H1 (cell line): ENCODE measurements around the gene RAP1GAP. TPM values are rescaled to one million over a fixed set of nuclear protein-coding genes. Genes with fewer than 3 reads are reported as not detected.

Experiments
- CTCF ChIA-PET: fragments of 300-600 bp; sonication (Branson Sonifier 250); formaldehyde crosslinking; loops from one replicate; lab custom pipeline; 2021; ENCODE audit not compliant: partially characterized antibody; lab: Charles Lee
- POLR2A ChIA-PET: fragments of 300-600 bp; sonication (Branson Sonifier 250); formaldehyde crosslinking; loops from one replicate; lab custom pipeline; 2021; ENCODE audit warnings: inconsistent platforms; ENCODE audit not compliant: partially characterized antibody; lab: Charles Lee
- DNase-seq, 2 experiments: peaks; one replicate each; pipeline versions ENCODE4 v3.0.0 to v3.0.0-alpha.2; 2010 to 2022; ENCODE audit warnings: low spot score in 2 of 2, low read depth in 1 of 2, mixed read lengths in 1 of 2
- FAIRE-seq: peaks from 2 replicates; lab custom pipeline; 2011; peaks lifted over from hg19 to GRCh38; lab: Jason Lieb, UNC
- H2AFZ ChIP-seq: 2 replicates; pipeline ENCODE4 v1.8.1; 2012; ENCODE audit warnings: low read length, inconsistent platforms
- H2AK5ac ChIP-seq: 2 replicates; pipeline ENCODE4 v1.6.1; 2013; ENCODE audit warnings: low read depth, low read length
- H2BK120ac ChIP-seq: replicated peaks from 2 replicates; pipeline ENCODE3; 2013; ENCODE audit warnings: low read depth, low read length, inconsistent platforms
- H2BK12ac ChIP-seq: 2 replicates; pipeline ENCODE4 v1.6.1; 2013; ENCODE audit warnings: low read depth, low read length
- H2BK15ac ChIP-seq: 2 replicates; pipeline ENCODE4 v1.6.1; 2013; ENCODE audit warnings: low read length
- H2BK20ac ChIP-seq: 2 replicates; pipeline ENCODE4 v1.6.1; 2013; ENCODE audit warnings: low read length
- H2BK5ac ChIP-seq: 2 replicates; pipeline ENCODE4 v1.6.1; 2013; ENCODE audit warnings: low read depth, low read length
- H3K14ac ChIP-seq: 2 replicates; pipeline ENCODE4 v1.6.1; 2013; ENCODE audit warnings: inconsistent platforms; ENCODE audit not compliant: insufficient read length
- H3K18ac ChIP-seq: 2 replicates; pipeline ENCODE4 v1.6.1; 2013; ENCODE audit warnings: low read length; ENCODE audit errors: extremely low read depth
- H3K23ac ChIP-seq: 2 replicates; pipeline ENCODE4 v1.6.1; 2013; ENCODE audit warnings: inconsistent platforms; ENCODE audit not compliant: insufficient read length
- H3K23me2 ChIP-seq: 2 replicates; pipeline ENCODE4 v1.6.1; 2013; ENCODE audit warnings: low read depth, low read length
- H3K27ac ChIP-seq: 2 replicates; pipeline ENCODE4 v1.6.1; 2011; ENCODE audit warnings: low read depth, low read length, inconsistent platforms
- H3K27me3 ChIP-seq, 4 experiments: replicated peaks in 1 of 4; 1 replicate in 1 of 4; 2 replicates in 3 of 4; pipeline versions ENCODE4 v1.6.1 to v1.8.1; 2011 to 2013; ENCODE audit warnings: low read length in 3 of 4, mild to moderate bottlenecking in 3 of 4, inconsistent platforms in 2 of 4, mixed read lengths in 2 of 4, moderate library complexity in 1 of 4; ENCODE audit not compliant: control insufficient read depth in 3 of 4, insufficient read depth in 3 of 4; ENCODE audit errors: extremely low read depth in 1 of 4
- H3K36me3 ChIP-seq, 4 experiments: 2 replicates each; pipeline versions ENCODE4 v1.6.1 to v1.8.1; 2011 to 2013; ENCODE audit warnings: mild to moderate bottlenecking in 4 of 4, low read length in 3 of 4, moderate library complexity in 2 of 4, control low read depth in 1 of 4, inconsistent platforms in 1 of 4; ENCODE audit not compliant: insufficient read depth in 4 of 4, control insufficient read depth in 2 of 4
- H3K4ac ChIP-seq: replicated peaks from 2 replicates; pipeline ENCODE3; 2013; ENCODE audit warnings: low read length, low read depth, mixed read lengths, inconsistent platforms; ENCODE audit not compliant: insufficient read length
- H3K4me1 ChIP-seq, 4 experiments: replicated peaks in 1 of 4; 1 replicate in 1 of 4; 2 replicates in 3 of 4; pipeline versions ENCODE4 v1.6.1 to v1.8.1; 2011 to 2013; ENCODE audit warnings: low read length in 3 of 4, inconsistent platforms in 2 of 4, mixed read lengths in 1 of 4; ENCODE audit not compliant: insufficient read depth in 4 of 4, control insufficient read depth in 3 of 4
- H3K4me2 ChIP-seq, 2 experiments: 2 replicates each; pipeline versions ENCODE4 v1.6.1 to v1.8.1; 2011 to 2013; ENCODE audit warnings: low read depth in 2 of 2, low read length in 2 of 2, control low read depth in 1 of 2, inconsistent platforms in 1 of 2, mild to moderate bottlenecking in 1 of 2; ENCODE audit not compliant: insufficient read depth in 1 of 2
- H3K4me3 ChIP-seq, 4 experiments: fragments of 200-600, 300-600 bp in 1 of 4; sonication (generic), shearing (Covaris generic), sonication (Bioruptor Twin) in 1 of 4; 2 replicates each; pipeline versions ENCODE4 v1.5.1 to v1.8.1; 2011 to 2016; ENCODE audit warnings: low read length in 4 of 4, low read depth in 3 of 4, control low read depth in 2 of 4, inconsistent platforms in 2 of 4, mild to moderate bottlenecking in 2 of 4, mixed read lengths in 1 of 4, moderate library complexity in 1 of 4; ENCODE audit not compliant: insufficient read depth in 2 of 4; ENCODE audit errors: extremely low read depth in 1 of 4
- H3K56ac ChIP-seq: replicated peaks from 2 replicates; pipeline ENCODE3; 2013; ENCODE audit warnings: low read depth, mild to moderate bottlenecking, mixed read lengths, low read length, inconsistent platforms; ENCODE audit not compliant: insufficient read length
- H3K79me1 ChIP-seq: 2 replicates; pipeline ENCODE4 v1.6.1; 2013; ENCODE audit warnings: low read depth, low read length, control low read depth
- H3K79me2 ChIP-seq, 2 experiments: 2 replicates each; pipeline versions ENCODE4 v1.6.1 to v1.8.1; 2012 to 2013; ENCODE audit warnings: low read length in 2 of 2, mild to moderate bottlenecking in 2 of 2, inconsistent platforms in 1 of 2; ENCODE audit not compliant: insufficient read depth in 2 of 2, control insufficient read depth in 1 of 2
- H3K9ac ChIP-seq, 4 experiments: replicated peaks in 1 of 4; 1 replicate in 1 of 4; 2 replicates in 3 of 4; pipeline versions ENCODE4 v1.6.1 to v1.8.1; 2011 to 2013; ENCODE audit warnings: low read depth in 3 of 4, low read length in 3 of 4, control low read depth in 2 of 4, mild to moderate bottlenecking in 2 of 4, moderate library complexity in 2 of 4, inconsistent platforms in 1 of 4; ENCODE audit errors: extremely low read depth in 1 of 4
- H3K9me3 ChIP-seq, 2 experiments: 2 replicates each; pipeline versions ENCODE4 v1.6.1 to v1.8.1; 2012 to 2013; ENCODE audit warnings: mild to moderate bottlenecking in 2 of 2, moderate library complexity in 2 of 2, control low read depth in 1 of 2, inconsistent platforms in 1 of 2, low read depth in 1 of 2, low read length in 1 of 2, mixed read lengths in 1 of 2; ENCODE audit not compliant: insufficient read depth in 2 of 2
- H4K20me1 ChIP-seq, 2 experiments: replicated peaks in 1 of 2; 2 replicates each; pipeline versions ENCODE3 to v1.8.1; 2011 to 2013; ENCODE audit warnings: inconsistent platforms in 2 of 2, low read length in 2 of 2, mild to moderate bottlenecking in 1 of 2; ENCODE audit not compliant: insufficient read depth in 2 of 2, control insufficient read depth in 1 of 2
- H4K5ac ChIP-seq: 2 replicates; pipeline ENCODE4 v1.6.1; 2013; ENCODE audit warnings: low read length, low read depth, mixed read lengths, inconsistent platforms; ENCODE audit not compliant: insufficient read length
- H4K8ac ChIP-seq: 2 replicates; pipeline ENCODE4 v1.8.0; 2013; ENCODE audit warnings: mild to moderate bottlenecking, moderate library complexity, low read length, inconsistent platforms; ENCODE audit not compliant: insufficient read depth; ENCODE audit errors: extremely low read depth
- H4K91ac ChIP-seq: replicated peaks from 2 replicates; pipeline ENCODE3; 2013; ENCODE audit warnings: low read length, mixed read lengths, inconsistent platforms; ENCODE audit not compliant: insufficient read length
- BRCA1 ChIP-seq: IDR thresholded peaks from 2 replicates; pipeline ENCODE4 v1.6.1; 2012; ENCODE audit warnings: low read depth, low read length, improper control_type of control experiment
- CBX5 ChIP-seq: fragments of 300-800, 300-1000 bp; sonication (generic); IDR thresholded peaks from 2 replicates; pipeline ENCODE4 v1.7.1; 2016; ENCODE audit warnings: antibody characterized with exemption, low read length, low read depth
- CTCF ChIP-seq, 3 experiments: IDR thresholded peaks; 1 replicate in 2 of 3; 2 replicates in 1 of 3; pipeline versions ENCODE4 v1.5.1 to v1.6.1; 2011; ENCODE audit warnings: low read length in 3 of 3, mild to moderate bottlenecking in 3 of 3, inconsistent platforms in 2 of 3, low read depth in 1 of 3, moderate library complexity in 1 of 3; ENCODE audit not compliant: insufficient read depth in 1 of 3; ENCODE audit errors: control extremely low read depth in 1 of 3
- FOSL1 ChIP-seq: IDR thresholded peaks from 2 replicates; pipeline ENCODE4 v1.6.1; 2011; ENCODE audit warnings: mild to moderate bottlenecking, low read depth, low read length, moderate library complexity; ENCODE audit not compliant: insufficient read depth
- KDM5A ChIP-seq: fragments of 200-600 bp; IDR thresholded peaks from 2 replicates; pipeline ENCODE4 v1.7.1; 2012; ENCODE audit warnings: mild to moderate bottlenecking, low read length, inconsistent platforms, mixed read lengths
- POLR2A ChIP-seq, 2 experiments: IDR thresholded peaks; 1 replicate in 1 of 2; 2 replicates in 1 of 2; pipeline ENCODE4 v1.6.1; 2011; ENCODE audit warnings: low read depth in 2 of 2, low read length in 2 of 2, mild to moderate bottlenecking in 2 of 2; ENCODE audit errors: control extremely low read depth in 1 of 2
- SRF ChIP-seq: IDR thresholded peaks from 2 replicates; pipeline ENCODE4 v1.6.1; 2011; ENCODE audit warnings: mild to moderate bottlenecking, low read depth, low read length, moderate library complexity
- TBP ChIP-seq: IDR thresholded peaks from 2 replicates; pipeline ENCODE4 v1.6.1; 2011; ENCODE audit warnings: low read depth, low read length, improper control_type of control experiment
- TCF12 ChIP-seq: IDR thresholded peaks from 2 replicates; pipeline ENCODE4 v1.6.1; 2011; ENCODE audit warnings: low read depth, mild to moderate bottlenecking, low read length
- WGBS, 2 experiments: shearing (Covaris generic) in 1 of 2; methylation state at CpG; one replicate each; pipeline versions ENCODE4 v1.1.6 to v1.1.7; 2013 to 2015; ENCODE audit warnings: low lambda C conversion rate in 2 of 2, mixed read lengths in 2 of 2, inconsistent platforms in 1 of 2, low coverage in 1 of 2, missing lambda C conversion rate in 1 of 2; ENCODE audit not compliant: insufficient replicate concordance in 2 of 2, insufficient coverage in 1 of 2, insufficient read length in 1 of 2; ENCODE audit errors: extremely low coverage in 1 of 2, missing lambda C conversion rate in 1 of 2; 5-methylcytosine and 5-hydroxymethylcytosine counted together
- polyA plus RNA-seq, 7 experiments: library from polyadenylated mRNA; depleted of rRNA in 3 of 7; stranded (reverse) in 5 of 7; unstranded in 2 of 7; fragments of >200 nt in 5 of 7; fragments of 200-250 nt in 2 of 7; gene quantifications; 1 replicate in 5 of 7; 2 replicates in 1 of 7; 4 replicates in 1 of 7; pipeline versions ENCODE4 v1.2.1 to v1.2.3, GENCODE V29; 2011 to 2013; ENCODE audit warnings: missing spikeins in 2 of 7, mixed read lengths in 2 of 7
- total RNA-seq: library from RNA; stranded (reverse); fragmentation: NEBNext Ultra II Directional; extraction: Animal tissue kit (Norgen Biotek cat#: 25700); gene quantifications from 2 replicates; pipeline ENCODE4 v1.2.1, GENCODE V29; 2021

RAP1GAP gene
- total and polyA plus RNA-seq, 2 of the 8 experiments (the other 6 are each of a cell fraction or from before 2014, with no cell fraction given) = 8.4 TPM

GRCh38 chr1:21570528-21570875 lies 98.7 kb downstream of the RAP1GAP start:
- no peak overlapping the region for H3K9ac ChIP-seq
- no peak overlapping the region for H3K4me3 ChIP-seq
- no peaks in the 10 kb centered on the region for H3K79me1 ChIP-seq
- TF ChIP-seq POLR2A (IDR thresholded peaks at IDR 0.05; ENCODE audit: control extremely low read depth in 1 of 2, low read depth in 2 of 2, low read length in 2 of 2) = no peak
- no peak for TF ChIP-seq SRF
- TF ChIP-seq FOSL1 = no peak
- no peak for TF ChIP-seq TCF12
- TF ChIP-seq CBX5 = no peak
- TF ChIP-seq CTCF (IDR thresholded peaks at IDR 0.05; ENCODE audit: control extremely low read depth in 1 of 3, insufficient read depth in 1 of 3, low read depth in 1 of 3, low read length in 3 of 3) = no peak
- TF ChIP-seq BRCA1 = no peak
- no peak for TF ChIP-seq TBP
- TF ChIP-seq KDM5A = no peak
- TF ChIP-seq, all 59 proteins: peak for 0
- Histone ChIP-seq H3K4me2 (no peak overlapping the region), H4K8ac (no peak overlapping the region), H3K4me1 (peaks cover 2 to 7% (median 4%) of the 10 kb centered on the region in 4 experiments; a peak in 6 of 7 replicates), H3K23ac (no peak overlapping the region), H3K23me2 (no peaks in the 10 kb centered on the region; the same call in 1 of the 2 replicates), H2BK5ac (no peak overlapping the region), H2BK20ac (no peak overlapping the region), H3K18ac (no peak overlapping the region), H3K4ac (no peak overlapping the region), H3K79me2 (no peaks in the 10 kb centered on the region), H3K56ac (no peak overlapping the region), H3K9me3 (no peaks in the 10 kb centered on the region), H2AK5ac (no peak overlapping the region), H3K36me3 (peaks cover 0 to 13% (median 2%) of the 10 kb centered on the region in 4 experiments; a peak in 5 of 8 replicates), H4K5ac (no peak overlapping the region), H3K14ac (no peak overlapping the region), H2BK12ac (no peak overlapping the region), H3K27ac (no peak overlapping the region), H4K20me1 (peaks cover 2 to 9% of the 10 kb centered on the region in 2 experiments), H3K27me3 (no peaks in the 10 kb centered on the region; a peak in 1 of 7 replicates), H2BK15ac (no peak overlapping the region), H2AFZ (no peak overlapping the region), H2BK120ac (no peak overlapping the region), H4K91ac (no peak overlapping the region)
- no peak for FAIRE-seq
- ChIA-PET POLR2A (interaction anchor here (1.4 kb wide), 1 partner anchor 24 kb away, joined by 3 read pairs; no protein-coding TSS in a partner anchor), CTCF (interaction anchor here (0.6 to 2.8 kb wide), 12 partner anchors 10 to 1968 kb away, joined by 3 to 12 read pairs (median 3); partner anchors contain the start of gene ALPL)
- WGBS, 2 experiments = 90% methylated on average over 5 of the region's 5 CpGs; no CpG with 5 or more reads in 1 of the 2 experiments
- DNase-seq = no peak
